ENCODE data around the gene MLPH. TPM values are rescaled to one million over a fixed set of nuclear protein-coding genes. Genes with fewer than 3 reads are reported as not detected.

MLPH gene
- total RNA-seq, 4 donors from 2014 or later = 59.7 to 889 (median 182) TPM

GRCh38 chr2:237566401-237567235 lies 79.6 kb downstream of the MLPH start, which contains the start of gene PRLH:
PRLH (plus strand) TSS chr2:237566574; CDS start chr2:237566574, 0 bp downstream.
- DNase-seq = no peak
- H3K27ac ChIP-seq = no peak within 1 kb of the TSS

GRCh38 chr2:237567276-237568029 lies 80.4 kb downstream of the MLPH start:
- Histone ChIP-seq H3K27ac (no peak overlapping the region), H3K4me3 (no peak overlapping the region), H3K9me3 (no peaks in the 10 kb centered on the region), H3K36me3 (no peaks in the 10 kb centered on the region), H3K27me3 (peaks cover 12% of the 10 kb centered on the region), H3K4me1 (peaks cover 0 to 9% (median 5%) of the 10 kb centered on the region in 4 donors)
- intact Hi-C loops (cut with DNase I; ENCODE audit: low total_unique reads) (no loop called here), in situ Hi-C loops (cut with MboI; ENCODE audit: low pct_ligation_motif_present in 1 of 4, low pct_unique_long_range_greater_than_20kb in 1 of 4, low sequenced_read_pairs in 3 of 4) (loop anchor here in 2 of 4 donors (5.0 to 25.0 kb wide), 3 partner anchors 50 to 405 kb away; no protein-coding TSS in a partner anchor)
- 89% methylated on average over 14 of the region's 16 CpGs; no CpG with 5 or more reads in 1 of the 2 donors for WGBS, 2 donors (ENCODE audit: low coverage in 1 of 2)
- TF ChIP-seq POLR2AphosphoS5 (IDR thresholded peaks at IDR 0.05) = no peak
- no peak for TF ChIP-seq EP300 (IDR thresholded peaks at IDR 0.05; ENCODE audit: low read depth)
- TF ChIP-seq CTCF (IDR thresholded peaks at IDR 0.05) = no peak
- no peak for DNase-seq

More at GRCh38 chr2:237566401-237567235, 79.6 kb downstream of the MLPH start, which contains the start of gene PRLH:
- Histone ChIP-seq H3K4me1 (peaks cover 0 to under 1% (median 0%) of the 10 kb centered on the region in 4 donors), H3K36me3 (no peaks in the 10 kb centered on the region), H3K9me3 (no peaks in the 10 kb centered on the region), H3K27me3 (peaks cover 12% of the 10 kb centered on the region), H3K4me3 (no peak within 1 kb of the TSS)
- no peak for TF ChIP-seq CTCF (IDR thresholded peaks at IDR 0.05)
- TF ChIP-seq EP300 (IDR thresholded peaks at IDR 0.05; ENCODE audit: low read depth) = no peak
- no peak for TF ChIP-seq POLR2A (IDR thresholded peaks at IDR 0.05)
- TF ChIP-seq POLR2AphosphoS5 (IDR thresholded peaks at IDR 0.05) = no peak
- in situ Hi-C loops (cut with MboI; ENCODE audit: low pct_ligation_motif_present in 1 of 4, low pct_unique_long_range_greater_than_20kb in 1 of 4, low sequenced_read_pairs in 3 of 4) = loop anchor here in 2 of 4 donors (5.0 to 25.0 kb wide), 3 partner anchors 49 to 404 kb away; no protein-coding TSS in a partner anchor
- intact Hi-C loops (cut with DNase I; ENCODE audit: low total_unique reads) = no loop called here
- 82% methylated on average over 32 of the region's 32 CpGs; no CpG with 5 or more reads in 1 of the 2 donors for WGBS, 2 donors (ENCODE audit: low coverage in 1 of 2)

- peaks cover 12% of the 10 kb centered on the region for H3K27me3 ChIP-seq
- TF ChIP-seq CTCF (IDR thresholded peaks at IDR 0.05) (no peak), EP300 (IDR thresholded peaks at IDR 0.05; ENCODE audit: low read depth) (no peak)
- in situ Hi-C loops (cut with MboI; ENCODE audit: low pct_ligation_motif_present in 1 of 4, low pct_unique_long_range_greater_than_20kb in 1 of 4, low sequenced_read_pairs in 3 of 4) (loop anchor here in 2 of 4 donors (5.0 to 25.0 kb wide), 3 partner anchors 51 to 406 kb away; no protein-coding TSS in a partner anchor), intact Hi-C loops (cut with DNase I; ENCODE audit: low total_unique reads) (no loop called here)
- H3K9me3 ChIP-seq = no peaks in the 10 kb centered on the region
- no peaks in the 10 kb centered on the region for H3K36me3 ChIP-seq
- H3K4me1 ChIP-seq = peaks cover 0 to 12% (median 7%) of the 10 kb centered on the region in 4 donors
- WGBS, 2 donors (ENCODE audit: low coverage in 1 of 2) = 67% methylated on average over 9 of the region's 9 CpGs; no CpG with 5 or more reads in 1 of the 2 donors
- H3K4me3 ChIP-seq = no peak overlapping the region
- no peak overlapping the region for H3K27ac ChIP-seq
- no peak for DNase-seq
Measured at GRCh38 chr2:237568121-237568660, 81.1 kb downstream of the MLPH start.

Data from transverse colon (tissue), 4 donors.